Measurements from ENCODE around the gene SHC1.
A peak's percentile ranks its signal among the peaks of the same experiment; 100 is the strongest.

Gene SHC1

GRCh38 chr1:154962795-154963330 lies 7.7 kb downstream of the SHC1 start:
- TF ChIP-seq CTCF (IDR thresholded peaks at IDR 0.05) = no peak

- TF ChIP-seq CTCF (IDR thresholded peaks at IDR 0.05) = no peak; the same call in 1 of the 2 replicates
Measured at GRCh38 chr1:154962156-154962749, 8.3 kb downstream of the SHC1 start.

GRCh38 chr1:154961207-154962155 lies 9.1 kb downstream of the SHC1 start, which contains the start of gene PYGO2:
TSS of gene PYGO2 (minus strand) at chr1:154961782. CDS start at chr1:154961576, 206 bp downstream.
- peak; percentile 92 for TF ChIP-seq CTCF (IDR thresholded peaks at IDR 0.05)

- no peak for TF ChIP-seq CTCF (IDR thresholded peaks at IDR 0.05)
Measured at GRCh38 chr1:154960446-154961136, 10.0 kb downstream of the SHC1 start.

- TF ChIP-seq CTCF (IDR thresholded peaks at IDR 0.05) = no peak
Measured at GRCh38 chr1:154959426-154959780, 11.1 kb downstream of the SHC1 start.

GRCh38 chr1:154958681-154959425 lies 11.7 kb downstream of the SHC1 start:
- no peak for TF ChIP-seq CTCF (IDR thresholded peaks at IDR 0.05)

GRCh38 chr1:154958036-154958435 lies 12.5 kb downstream of the SHC1 start:
- no peak for TF ChIP-seq CTCF (IDR thresholded peaks at IDR 0.05)

All from LNCAP (cell line).